ENCODE data around the gene HBB. TPM values are rescaled to one million over a fixed set of nuclear protein-coding genes. Genes with fewer than 3 reads are reported as not detected.

HBB gene
- total RNA-seq, 2 donors from 2014 or later = not detected

DNA sequence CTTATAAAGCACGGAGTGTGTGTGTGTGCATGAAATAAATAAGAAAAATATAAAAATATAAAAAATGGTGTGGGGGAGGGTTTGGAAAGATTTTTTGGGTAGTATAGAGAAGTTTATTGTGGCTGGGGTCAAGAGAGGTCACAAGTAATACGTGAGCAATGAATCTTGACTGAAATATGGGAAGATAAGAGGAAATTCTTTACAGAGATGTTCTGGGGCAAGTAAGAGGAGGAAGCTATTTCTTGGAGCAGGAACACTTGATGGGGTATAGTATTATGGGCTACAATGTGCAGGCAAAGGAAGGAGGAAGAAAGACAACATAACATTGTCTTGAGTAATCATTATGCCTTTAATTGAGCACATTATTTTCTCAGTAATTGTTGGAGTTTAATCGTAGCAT, 5.3 kb upstream of the HBB start:
- H3K4me3 ChIP-seq (ENCODE audit: low read length) = no peak overlapping the region
- H3K36me3 ChIP-seq (ENCODE audit: control insufficient read depth, insufficient read depth, low read length) = no peaks in the 10 kb centered on the region
- H3K4me1 ChIP-seq (ENCODE audit: control insufficient read depth, insufficient read depth, low read length) = no peaks in the 10 kb centered on the region
- no peaks in the 10 kb centered on the region for H3K36me3 Mint-ChIP-seq (ENCODE audit: low read depth)
- WGBS, 2 experiments (ENCODE audit: insufficient coverage in 1 of 2, insufficient read length in 1 of 2) = 94 to 100% methylated on average over 2 to 3 of the region's 3 CpGs
- no peaks in the 10 kb centered on the region for H3K9me3 ChIP-seq (ENCODE audit: control insufficient read depth, low read length)
- no peak for TF ChIP-seq CTCF (conservative IDR thresholded peaks at IDR 0.05)
- H3K27ac ChIP-seq (ENCODE audit: low read depth, low read length) = no peak overlapping the region
- H3K9ac ChIP-seq (ENCODE audit: extremely low read depth, low read length, poor library complexity, severe bottlenecking) = no peak overlapping the region
- DNase-seq = no peak
- H3K27ac Mint-ChIP-seq = no peak overlapping the region
- H3K4me1 Mint-ChIP-seq = peaks cover 5% of the 10 kb centered on the region
- H3K27me3 ChIP-seq (ENCODE audit: control insufficient read depth, insufficient read depth, low read length, poor library complexity, severe bottlenecking) = no peaks in the 10 kb centered on the region
- H3K4me3 Mint-ChIP-seq = no peak overlapping the region
- H3K27me3 Mint-ChIP-seq (ENCODE audit: insufficient read depth) = peaks cover 1% of the 10 kb centered on the region
- no peaks in the 10 kb centered on the region for H3K9me3 Mint-ChIP-seq

DNA sequence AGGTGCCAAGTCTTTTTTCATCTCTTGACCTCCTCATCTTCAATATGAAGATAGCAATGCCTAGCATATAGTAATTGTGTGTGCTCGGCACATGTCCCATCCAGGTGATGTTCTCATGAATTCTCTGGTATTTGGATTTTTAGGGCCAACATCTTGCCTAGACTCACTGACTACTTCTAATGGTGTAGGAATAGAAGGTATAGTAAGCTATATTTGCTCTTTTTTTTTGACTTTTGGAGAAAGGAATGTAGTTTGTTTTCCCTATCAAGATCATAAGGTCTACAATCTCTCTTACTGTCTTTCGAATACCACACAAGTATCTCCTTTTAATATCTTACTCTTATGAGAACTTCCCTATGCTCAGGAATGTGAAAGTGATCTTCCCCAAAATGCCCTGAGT, 4.2 kb upstream of the HBB start:
- Mint-ChIP-seq H3K27me3 (ENCODE audit: insufficient read depth) (peaks cover 1% of the 10 kb centered on the region), H3K27ac (no peak overlapping the region), H3K4me3 (no peak overlapping the region), H3K9me3 (no peaks in the 10 kb centered on the region), H3K4me1 (peaks cover 5% of the 10 kb centered on the region), H3K36me3 (ENCODE audit: low read depth) (no peaks in the 10 kb centered on the region)
- H3K9me3 ChIP-seq (ENCODE audit: control insufficient read depth, low read length) = no peaks in the 10 kb centered on the region
- H3K27me3 ChIP-seq (ENCODE audit: control insufficient read depth, insufficient read depth, low read length, poor library complexity, severe bottlenecking) = no peaks in the 10 kb centered on the region
- H3K4me3 ChIP-seq (ENCODE audit: low read length) = no peak overlapping the region
- no peaks in the 10 kb centered on the region for H3K36me3 ChIP-seq (ENCODE audit: control insufficient read depth, insufficient read depth, low read length)
- H3K27ac ChIP-seq (ENCODE audit: low read depth, low read length) = no peak overlapping the region
- no peaks in the 10 kb centered on the region for H3K4me1 ChIP-seq (ENCODE audit: control insufficient read depth, insufficient read depth, low read length)
- H3K9ac ChIP-seq (ENCODE audit: extremely low read depth, low read length, poor library complexity, severe bottlenecking) = no peak overlapping the region
- no peak for TF ChIP-seq CTCF (conservative IDR thresholded peaks at IDR 0.05)
- 91% methylated on average over 2 of the region's 2 CpGs; no CpG with 5 or more reads in 1 of the 2 experiments for WGBS, 2 experiments (ENCODE audit: insufficient coverage in 1 of 2, insufficient read length in 1 of 2)
- DNase-seq = no peak

- 83 to 100% methylated on average over 1 of the region's 1 CpG for WGBS, 2 experiments (ENCODE audit: insufficient coverage in 1 of 2, insufficient read length in 1 of 2)
- no peaks in the 10 kb centered on the region for H3K9me3 ChIP-seq (ENCODE audit: control insufficient read depth, low read length)
- Mint-ChIP-seq H3K36me3 (ENCODE audit: low read depth) (no peaks in the 10 kb centered on the region), H3K4me1 (peaks cover 5% of the 10 kb centered on the region), H3K9me3 (no peaks in the 10 kb centered on the region), H3K27ac (no peak overlapping the region), H3K27me3 (ENCODE audit: insufficient read depth) (peaks cover 1% of the 10 kb centered on the region), H3K4me3 (no peak overlapping the region)
- no peaks in the 10 kb centered on the region for H3K4me1 ChIP-seq (ENCODE audit: control insufficient read depth, insufficient read depth, low read length)
- DNase-seq = no peak
- H3K27ac ChIP-seq (ENCODE audit: low read depth, low read length) = no peak overlapping the region
- TF ChIP-seq CTCF (conservative IDR thresholded peaks at IDR 0.05) = no peak
- no peaks in the 10 kb centered on the region for H3K36me3 ChIP-seq (ENCODE audit: control insufficient read depth, insufficient read depth, low read length)
- H3K27me3 ChIP-seq (ENCODE audit: control insufficient read depth, insufficient read depth, low read length, poor library complexity, severe bottlenecking) = no peaks in the 10 kb centered on the region
- H3K9ac ChIP-seq (ENCODE audit: extremely low read depth, low read length, poor library complexity, severe bottlenecking) = no peak overlapping the region
- no peak overlapping the region for H3K4me3 ChIP-seq (ENCODE audit: low read length)
Measured at GRCh38 chr11:5230266-5230665, 3.4 kb upstream of the HBB start.

All from endodermal cell (in vitro differentiated cells).